Measurements from ENCODE around the gene UPK3BL2. TPM values are rescaled to one million over a fixed set of nuclear protein-coding genes. Genes with fewer than 3 reads are reported as not detected.

The UPK3BL2 gene
- total and polyA plus RNA-seq, 2 of the 13 experiments (the other 11 are each of a cell fraction or from before 2014, with no cell fraction given) = 2.4 to 8.9 TPM

- peak; percentile 63 for TF ChIP-seq YEATS4 (CRISPR knock-in tag; IDR thresholded peaks at IDR 0.05; ENCODE audit: borderline replicate concordance)
- peak; percentile 92 for TF ChIP-seq GABPB1 (CRISPR knock-in tag; IDR thresholded peaks at IDR 0.05)
- 0 out of 2 replicates have a peak, but pooled peaks have one; percentile 36 for TF ChIP-seq ZNF124 (CRISPR knock-in tag; IDR thresholded peaks at IDR 0.05)
- TF ChIP-seq ATF2 (CRISPR knock-in tag; IDR thresholded peaks at IDR 0.05) = peak; percentile 68; the same call in 1 of the 2 replicates
- peak; percentile 60; the same call in 1 of the 2 replicates for TF ChIP-seq ZBTB33 (CRISPR knock-in tag; IDR thresholded peaks at IDR 0.05)
- TF ChIP-seq ZNF704 (CRISPR knock-in tag; IDR thresholded peaks at IDR 0.05; ENCODE audit: borderline replicate concordance) = 0 out of 2 replicates have a peak, but pooled peaks have one; percentile 51
- 0 out of 2 replicates have a peak, but pooled peaks have one; percentile 18 for TF ChIP-seq ZNF281 (CRISPR knock-in tag; IDR thresholded peaks at IDR 0.05; ENCODE audit: borderline replicate concordance)
- 0 out of 2 replicates have a peak, but pooled peaks have one; percentile 19 for TF ChIP-seq ZMYM4 (CRISPR knock-in tag; IDR thresholded peaks at IDR 0.05)
- peak; percentile 64 for TF ChIP-seq PHF20 (CRISPR knock-in tag; IDR thresholded peaks at IDR 0.05)
- TF ChIP-seq NFYC (CRISPR knock-in tag; IDR thresholded peaks at IDR 0.05) = peak; percentile 26; the same call in 1 of the 2 replicates
- 0 out of 2 replicates have a peak, but pooled peaks have one; percentile 63 for TF ChIP-seq TSC22D2 (CRISPR knock-in tag; IDR thresholded peaks at IDR 0.05; ENCODE audit: borderline replicate concordance)
- peak; percentile 81 for TF ChIP-seq PHF5A (CRISPR knock-in tag; IDR thresholded peaks at IDR 0.05; ENCODE audit: low read depth, unreplicated experiment)
- peak; percentile 67; the same call in 1 of the 2 replicates for TF ChIP-seq ZNF205 (CRISPR knock-in tag; IDR thresholded peaks at IDR 0.05)
- peak; percentile 23; the same call in 1 of the 2 replicates for TF ChIP-seq ARID4A (CRISPR knock-in tag; IDR thresholded peaks at IDR 0.05; ENCODE audit: borderline replicate concordance)
Observed at GRCh38 chr7:102572261-102573239, 29.1 kb upstream of the UPK3BL2 start, which contains the start of gene POLR2J3 (continued).

Measured in HepG2 (cell line).